Measurements from ENCODE around the gene KCNMB2. TPM values are rescaled to one million over a fixed set of nuclear protein-coding genes. Genes with fewer than 3 reads are reported as not detected.

KCNMB2 gene
- total RNA-seq, 1 experiment from 2014 or later = not detected

- Histone ChIP-seq H3F3A (ENCODE audit: low read length, unreplicated experiment) (no peaks in the 10 kb centered on the region), H3K27me3 (ENCODE audit: low read length) (no peaks in the 10 kb centered on the region), H3K9ac (ENCODE audit: low read length) (no peak overlapping the region), H3K9me2 (replicated peaks; ENCODE audit: low read length) (no peaks in the 10 kb centered on the region), H3K4me3 (ENCODE audit: low read length) (no peak overlapping the region), H3K4me2 (ENCODE audit: low read length) (no peak overlapping the region), H3K36me3 (ENCODE audit: low read depth, low read length) (no peaks in the 10 kb centered on the region), H4K20me1 (ENCODE audit: low read length) (no peaks in the 10 kb centered on the region), H3K27ac (ENCODE audit: low read length) (no peak overlapping the region), H3K9me3 (ENCODE audit: low read length) (no peaks in the 10 kb centered on the region; the same call in 1 of the 2 replicates), H3K4me1 (ENCODE audit: insufficient read depth, low read length) (peaks cover 5% of the 10 kb centered on the region; the same call in 1 of the 2 replicates), H3K79me2 (ENCODE audit: low read length) (no peaks in the 10 kb centered on the region), H2AFZ (ENCODE audit: low read length) (no peak overlapping the region)
- TF ChIP-seq EZH2phosphoT487 (IDR thresholded peaks at IDR 0.05; ENCODE audit: borderline replicate concordance, low read length) = no peak
- no TSS peak for BruUV-seq (replicated peaks)
- no peak for ATAC-seq
- DNase-seq = no peak
- intact Hi-C loops (cut with micrococcal nuclease) = no loop called here
- ChIA-PET POLR2A (ENCODE audit: unreplicated experiment) (no interaction called here), CTCF (no interaction called here)
These were observed 236.5 kb downstream of the KCNMB2 start for GRCh38 chr3:178772746-178773145.

GRCh38 chr3:178773358-178773757 lies 237.1 kb downstream of the KCNMB2 start:
- POLR2A ChIA-PET (ENCODE audit: unreplicated experiment) = no interaction called here
- TF ChIP-seq, protein P1, sequence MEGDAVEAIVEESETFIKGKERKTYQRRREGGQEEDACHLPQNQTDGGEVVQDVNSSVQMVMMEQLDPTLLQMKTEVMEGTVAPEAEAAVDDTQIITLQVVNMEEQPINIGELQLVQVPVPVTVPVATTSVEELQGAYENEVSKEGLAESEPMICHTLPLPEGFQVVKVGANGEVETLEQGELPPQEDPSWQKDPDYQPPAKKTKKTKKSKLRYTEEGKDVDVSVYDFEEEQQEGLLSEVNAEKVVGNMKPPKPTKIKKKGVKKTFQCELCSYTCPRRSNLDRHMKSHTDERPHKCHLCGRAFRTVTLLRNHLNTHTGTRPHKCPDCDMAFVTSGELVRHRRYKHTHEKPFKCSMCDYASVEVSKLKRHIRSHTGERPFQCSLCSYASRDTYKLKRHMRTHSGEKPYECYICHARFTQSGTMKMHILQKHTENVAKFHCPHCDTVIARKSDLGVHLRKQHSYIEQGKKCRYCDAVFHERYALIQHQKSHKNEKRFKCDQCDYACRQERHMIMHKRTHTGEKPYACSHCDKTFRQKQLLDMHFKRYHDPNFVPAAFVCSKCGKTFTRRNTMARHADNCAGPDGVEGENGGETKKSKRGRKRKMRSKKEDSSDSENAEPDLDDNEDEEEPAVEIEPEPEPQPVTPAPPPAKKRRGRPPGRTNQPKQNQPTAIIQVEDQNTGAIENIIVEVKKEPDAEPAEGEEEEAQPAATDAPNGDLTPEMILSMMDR (conservative IDR thresholded peaks at IDR 0.05; ENCODE audit: low read depth, low read length) = no peak
- TF ChIP-seq EZH2phosphoT487 (IDR thresholded peaks at IDR 0.05; ENCODE audit: borderline replicate concordance, low read length) (no peak), EZH2 (IDR thresholded peaks at IDR 0.05; ENCODE audit: low read length, unreplicated experiment) (no peak)
- H2AFZ ChIP-seq (ENCODE audit: low read length) = no peak overlapping the region
- H3K9me2 ChIP-seq (replicated peaks; ENCODE audit: low read length) = no peaks in the 10 kb centered on the region
- CTCF ChIA-PET = no interaction called here
- no peak overlapping the region for H3K4me2 ChIP-seq (ENCODE audit: low read length)
- no peaks in the 10 kb centered on the region for H4K20me1 ChIP-seq (ENCODE audit: low read length)
- BruUV-seq (replicated peaks) = no TSS peak
- H3F3A ChIP-seq (ENCODE audit: low read length, unreplicated experiment) = no peaks in the 10 kb centered on the region
- ATAC-seq (no peak), DNase-seq (no peak)
- H3K79me2 ChIP-seq (ENCODE audit: low read length) = no peaks in the 10 kb centered on the region
- H3K27ac ChIP-seq (ENCODE audit: low read length) = no peak overlapping the region
- H3K36me3 ChIP-seq (ENCODE audit: low read depth, low read length) = no peaks in the 10 kb centered on the region
- H3K9ac ChIP-seq (ENCODE audit: low read length) = no peak overlapping the region
- intact Hi-C loops (cut with micrococcal nuclease) = no loop called here
- no peaks in the 10 kb centered on the region for H3K27me3 ChIP-seq (ENCODE audit: low read length)
- H3K4me1 ChIP-seq (ENCODE audit: insufficient read depth, low read length) = peaks cover 8% of the 10 kb centered on the region; the same call in 1 of the 2 replicates
- H3K9me3 ChIP-seq (ENCODE audit: low read length) = no peaks in the 10 kb centered on the region; the same call in 1 of the 2 replicates
- no peak overlapping the region for H3K4me3 ChIP-seq (ENCODE audit: low read length)

GRCh38 chr3:178777718-178778411 lies 241.6 kb downstream of the KCNMB2 start:
- DNase-seq = peak; percentile 84
- TF ChIP-seq, protein P1 (conservative IDR thresholded peaks at IDR 0.05; ENCODE audit: low read depth, low read length) = no peak
- TF ChIP-seq EZH2phosphoT487 (IDR thresholded peaks at IDR 0.05; ENCODE audit: borderline replicate concordance, low read length) (no peak), EZH2 (IDR thresholded peaks at IDR 0.05; ENCODE audit: low read length, unreplicated experiment) (no peak)
- H4K20me1 ChIP-seq (ENCODE audit: low read length) = no peaks in the 10 kb centered on the region
- CTCF ChIA-PET = no interaction called here
- peak overlapping the region; percentile 12; the same call in 1 of the 2 replicates for H3K4me2 ChIP-seq (ENCODE audit: low read length)
- no peaks in the 10 kb centered on the region for H3K79me2 ChIP-seq (ENCODE audit: low read length)
- H3F3A ChIP-seq (ENCODE audit: low read length, unreplicated experiment) = no peaks in the 10 kb centered on the region
- no peaks in the 10 kb centered on the region for H3K9me3 ChIP-seq (ENCODE audit: low read length)
- no peaks in the 10 kb centered on the region for H3K9me2 ChIP-seq (replicated peaks; ENCODE audit: low read length)
- no peak overlapping the region for H3K9ac ChIP-seq (ENCODE audit: low read length)
- no peak overlapping the region for H2AFZ ChIP-seq (ENCODE audit: low read length)
- no peaks in the 10 kb centered on the region for H3K36me3 ChIP-seq (ENCODE audit: low read depth, low read length)
- BruUV-seq (replicated peaks) = no TSS peak
- intact Hi-C loops (cut with micrococcal nuclease) = no loop called here
- peak; percentile 95 for ATAC-seq
- peaks cover 8% of the 10 kb centered on the region; the same call in 1 of the 2 replicates for H3K4me1 ChIP-seq (ENCODE audit: insufficient read depth, low read length)
- POLR2A ChIA-PET (ENCODE audit: unreplicated experiment) = no interaction called here
- H3K27ac ChIP-seq (ENCODE audit: low read length) = peak overlapping the region; percentile 27; the same call in 1 of the 2 replicates
- H3K4me3 ChIP-seq (ENCODE audit: low read length) = no peak overlapping the region
- H3K27me3 ChIP-seq (ENCODE audit: low read length) = no peaks in the 10 kb centered on the region
